CD4-positive, alpha-beta memory T cell (primary cell): ENCODE results near the gene TBCD. TPM values are rescaled to one million over a fixed set of nuclear protein-coding genes. Genes with fewer than 3 reads are reported as not detected.
"Not testable (repeated sequence)": the region's sequence is repeated elsewhere in the genome, so short reads cannot be mapped to it uniquely, and the experiment has no call there.

ENCODE experiments used
- CTCF ChIA-PET: fragments of 350-600 bp; sonication (Branson Sonifier 250); formaldehyde crosslinking; loops from one replicate; lab custom pipeline; 2021; ENCODE audit warnings: inconsistent platforms; ENCODE audit not compliant: partially characterized antibody; lab: Charles Lee
- POLR2A ChIA-PET: fragments of 350-600 bp; sonication (Branson Sonifier 250); formaldehyde crosslinking; loops from one replicate; lab custom pipeline; 2021; ENCODE audit not compliant: partially characterized antibody; lab: Charles Lee
- DNase-seq, 5 donors: peaks; one replicate each; pipeline versions ENCODE4 v3.0.0 to v3.0.0-alpha.2; 2020 to 2022; ENCODE audit warnings: mixed read lengths in 1 of 5
- H3K27ac ChIP-seq: one replicate; pipeline ENCODE4 v1.7.0; 2013; ENCODE audit warnings: low read depth, low read length
- H3K27me3 ChIP-seq: 2 replicates; pipeline ENCODE4 v1.7.0; 2013; ENCODE audit warnings: mild to moderate bottlenecking, low read length, moderate library complexity; ENCODE audit not compliant: insufficient read depth
- H3K36me3 ChIP-seq: 2 replicates; pipeline ENCODE4 v1.7.0; 2013; ENCODE audit warnings: mild to moderate bottlenecking, low read length, moderate library complexity; ENCODE audit not compliant: insufficient read depth
- H3K4me1 ChIP-seq: 2 replicates; pipeline ENCODE4 v1.7.0; 2013; ENCODE audit warnings: mild to moderate bottlenecking, low read length, moderate library complexity; ENCODE audit not compliant: insufficient read depth
- H3K4me3 ChIP-seq, 2 donors: one replicate each; pipeline ENCODE4 v1.7.0; 2013; ENCODE audit warnings: low read length in 2 of 2, mild to moderate bottlenecking in 1 of 2
- H3K9me3 ChIP-seq, 2 donors: one replicate each; pipeline ENCODE4 v1.7.0; 2013; ENCODE audit warnings: low read length in 2 of 2, control low read depth in 1 of 2; ENCODE audit not compliant: control insufficient read depth in 1 of 2
- H3K27ac Mint-ChIP-seq, 7 donors: one replicate each; pipeline ENCODE4 v1.8.0; 2020 to 2021; ENCODE audit warnings: mixed read lengths in 7 of 7, mild to moderate bottlenecking in 6 of 7, inconsistent platforms in 3 of 7, moderate library complexity in 3 of 7
- H3K27me3 Mint-ChIP-seq, 2 donors: one replicate each; pipeline ENCODE4 v1.8.0; 2020 to 2021; ENCODE audit warnings: mixed read lengths in 2 of 2
- H3K36me3 Mint-ChIP-seq, 2 donors: one replicate each; pipeline ENCODE4 v1.8.0; 2020 to 2021; ENCODE audit warnings: mixed read lengths in 2 of 2, inconsistent platforms in 1 of 2, mild to moderate bottlenecking in 1 of 2
- H3K4me1 Mint-ChIP-seq, 4 donors: one replicate each; pipeline ENCODE4 v1.8.0; 2020 to 2021; ENCODE audit warnings: mixed read lengths in 4 of 4, mild to moderate bottlenecking in 1 of 4
- H3K4me3 Mint-ChIP-seq, 8 donors: one replicate each; pipeline ENCODE4 v1.8.0; 2020 to 2021; ENCODE audit warnings: mixed read lengths in 8 of 8, mild to moderate bottlenecking in 7 of 8, moderate library complexity in 6 of 8, inconsistent platforms in 3 of 8
- H3K9me3 Mint-ChIP-seq, 8 donors: one replicate each; pipeline ENCODE4 v1.8.0; 2020 to 2021; ENCODE audit warnings: mixed read lengths in 8 of 8, mild to moderate bottlenecking in 5 of 8, inconsistent platforms in 3 of 8, moderate library complexity in 1 of 8
- intact Hi-C: fragments of 100-400 bp; cut with micrococcal nuclease; formaldehyde crosslinking; loops from one replicate; pipeline ENCODE4 v1.15.1; 2023
- polyA plus RNA-seq, 2 donors: library from polyadenylated mRNA; unstranded; fragments of 300-500 nt; fragmentation: Illumina TruSeq; gene quantifications; one replicate each; pipeline ENCODE4 v1.2.3, GENCODE V29; 2021
- total RNA-seq, 2 experiments: library from RNA; stranded (reverse); gene quantifications; one replicate each; pipeline ENCODE4 v1.2.3, GENCODE V29; 2021

TBCD gene
- total and polyA plus RNA-seq, 4 experiments from 2014 or later, result 102 to 263 (median 192) TPM

DNA sequence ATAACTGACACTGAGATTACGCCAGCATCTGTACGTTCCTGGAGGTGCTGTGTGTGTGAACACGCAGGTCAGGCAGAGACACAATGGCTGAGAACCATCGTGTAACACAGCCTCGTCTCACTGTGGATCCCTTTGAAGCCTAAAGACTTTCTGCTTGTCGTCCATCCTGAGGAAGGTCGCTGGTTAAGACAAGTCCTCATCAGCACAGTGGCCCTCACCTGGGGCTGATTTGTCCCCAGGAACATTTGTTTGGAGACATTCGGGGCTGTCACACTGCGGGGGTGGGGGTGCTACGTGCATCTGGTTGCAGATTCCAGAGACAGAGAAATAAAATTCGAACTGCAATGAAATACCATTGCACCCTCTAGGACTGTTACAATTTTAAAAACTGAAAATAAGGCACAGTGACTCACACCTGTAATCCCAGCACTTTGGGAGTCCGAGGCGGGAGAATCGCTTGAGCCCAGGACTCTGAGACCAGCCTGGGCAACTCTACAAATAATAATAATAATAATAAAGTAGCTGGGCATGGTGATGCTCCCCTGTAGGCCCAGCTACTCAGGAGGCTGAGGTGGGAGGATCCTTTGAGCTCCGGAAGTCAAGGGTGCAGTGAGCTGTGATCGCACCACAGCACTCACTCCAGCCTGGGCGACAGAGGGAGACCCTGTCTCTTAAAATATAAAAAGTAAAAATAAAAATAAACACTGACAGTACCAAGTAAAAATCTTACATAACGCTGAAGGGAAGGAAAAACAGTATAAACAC lies 215.6 kb downstream of the TBCD start:
- H3K4me3 Mint-ChIP-seq, result no peak overlapping the region
- H3K4me1 ChIP-seq, result peaks cover 3% of the 10 kb centered on the region
- no peaks in the 10 kb centered on the region for H3K9me3 ChIP-seq
- H3K36me3 Mint-ChIP-seq, result peaks cover 0 to 1% of the 10 kb centered on the region in 2 donors
- DNase-seq, result no peak
- H3K27me3 ChIP-seq, result no peaks in the 10 kb centered on the region
- peaks cover 1 to 8% (median 4%) of the 10 kb centered on the region in 4 donors for H3K4me1 Mint-ChIP-seq
- intact Hi-C loops, result no loop called here
- H3K36me3 ChIP-seq, result no peaks in the 10 kb centered on the region
- H3K27ac ChIP-seq, result no peak overlapping the region
- H3K27me3 Mint-ChIP-seq, result no peaks in the 10 kb centered on the region
- no peaks in the 10 kb centered on the region for H3K9me3 Mint-ChIP-seq
- ChIA-PET CTCF (no interaction called here), POLR2A (no interaction called here)
- H3K4me3 ChIP-seq, result no peak overlapping the region
- no peak overlapping the region for H3K27ac Mint-ChIP-seq

GRCh38 chr17:82968033-82968841 lies 216.4 kb downstream of the TBCD start:
- H3K9me3 Mint-ChIP-seq, H3K4me3 Mint-ChIP-seq, H3K4me3 ChIP-seq, H3K27ac Mint-ChIP-seq, H3K36me3 ChIP-seq, H3K4me1 ChIP-seq, POLR2A ChIA-PET, H3K9me3 ChIP-seq, H3K4me1 Mint-ChIP-seq, DNase-seq, H3K27me3 ChIP-seq, intact Hi-C loops, CTCF ChIA-PET, H3K36me3 Mint-ChIP-seq, H3K27ac ChIP-seq, H3K27me3 Mint-ChIP-seq: not testable (repeated sequence)

DNA sequence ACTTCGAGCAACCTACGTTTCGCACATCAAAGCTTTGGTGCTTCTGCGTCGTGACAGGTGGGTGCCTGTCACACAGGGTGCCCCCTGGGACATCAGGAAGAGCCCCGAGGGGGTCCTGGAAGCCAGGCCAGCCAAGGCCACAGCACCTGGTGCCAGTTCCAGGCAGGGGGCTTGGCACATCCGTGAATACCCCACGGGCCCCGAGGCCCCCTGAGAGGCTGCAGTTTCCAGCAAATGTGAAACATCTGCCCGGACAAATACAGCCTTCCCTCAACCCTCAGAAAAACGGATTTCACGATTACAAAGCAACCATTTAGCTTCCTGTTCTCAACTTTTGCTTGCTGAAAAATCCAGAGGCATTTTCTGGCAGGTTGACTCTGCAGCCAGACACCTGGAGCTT lies 218.2 kb downstream of the TBCD start:
- Mint-ChIP-seq H3K9me3 (no peaks in the 10 kb centered on the region), H3K4me3 (no peak overlapping the region), H3K4me1 (no peaks in the 10 kb centered on the region), H3K27ac (no peak overlapping the region), H3K36me3 (no peaks in the 10 kb centered on the region), H3K27me3 (no peaks in the 10 kb centered on the region)
- no peaks in the 10 kb centered on the region for H3K4me1 ChIP-seq
- no peak overlapping the region for H3K27ac ChIP-seq
- DNase-seq, result no peak
- H3K9me3 ChIP-seq, result no peaks in the 10 kb centered on the region
- H3K4me3 ChIP-seq, result no peak overlapping the region
- CTCF ChIA-PET, result no interaction called here
- no peaks in the 10 kb centered on the region for H3K36me3 ChIP-seq
- no peaks in the 10 kb centered on the region for H3K27me3 ChIP-seq
- POLR2A ChIA-PET, result no interaction called here
- intact Hi-C loops, result no loop called here

GRCh38 chr17:82970818-82971590 lies 219.1 kb downstream of the TBCD start:
- intact Hi-C loops, result no loop called here
- CTCF ChIA-PET, result no interaction called here
- H3K4me1 Mint-ChIP-seq, result no peaks in the 10 kb centered on the region
- Histone ChIP-seq H3K27me3 (no peaks in the 10 kb centered on the region), H3K36me3 (no peaks in the 10 kb centered on the region), H3K4me1 (no peaks in the 10 kb centered on the region), H3K4me3 (no peak overlapping the region), H3K27ac (no peak overlapping the region), H3K9me3 (no peaks in the 10 kb centered on the region)
- no peaks in the 10 kb centered on the region for H3K36me3 Mint-ChIP-seq
- H3K9me3 Mint-ChIP-seq, result no peaks in the 10 kb centered on the region
- no peak overlapping the region for H3K27ac Mint-ChIP-seq
- no peak for DNase-seq
- no peaks in the 10 kb centered on the region for H3K27me3 Mint-ChIP-seq
- H3K4me3 Mint-ChIP-seq, result no peak overlapping the region
- POLR2A ChIA-PET, result no interaction called here

GRCh38 chr17:82972836-82973372 lies 221.0 kb downstream of the TBCD start:
- H3K9me3 ChIP-seq, result no peaks in the 10 kb centered on the region
- no peak overlapping the region for H3K27ac ChIP-seq
- H3K4me3 ChIP-seq, result no peak overlapping the region
- ChIA-PET POLR2A (no interaction called here), CTCF (no interaction called here)
- Mint-ChIP-seq H3K27me3 (no peaks in the 10 kb centered on the region), H3K4me1 (peaks cover 0 to 11% (median under 1%) of the 10 kb centered on the region in 4 donors), H3K4me3 (no peak overlapping the region), H3K36me3 (no peaks in the 10 kb centered on the region), H3K9me3 (peaks cover 0 to 2% (median 0%) of the 10 kb centered on the region in 8 donors), H3K27ac (peak overlapping the region in 1 of 7 donors; percentile 75)
- H3K36me3 ChIP-seq, result no peaks in the 10 kb centered on the region
- peaks cover 3% of the 10 kb centered on the region for H3K4me1 ChIP-seq
- intact Hi-C loops, result no loop called here
- DNase-seq, result no peak
- no peaks in the 10 kb centered on the region for H3K27me3 ChIP-seq

- Mint-ChIP-seq H3K9me3 (peaks cover 0 to 2% (median 0%) of the 10 kb centered on the region in 8 donors), H3K36me3 (no peaks in the 10 kb centered on the region), H3K27ac (no peak overlapping the region), H3K4me3 (no peak overlapping the region), H3K4me1 (peaks cover 6 to 18% (median 7%) of the 10 kb centered on the region in 4 donors), H3K27me3 (no peaks in the 10 kb centered on the region)
- Histone ChIP-seq H3K4me1 (peaks cover 10% of the 10 kb centered on the region), H3K36me3 (no peaks in the 10 kb centered on the region), H3K4me3 (no peak overlapping the region), H3K27ac (no peak overlapping the region), H3K27me3 (no peaks in the 10 kb centered on the region), H3K9me3 (no peaks in the 10 kb centered on the region)
- intact Hi-C loops, result no loop called here
- POLR2A ChIA-PET, result no interaction called here
- CTCF ChIA-PET, result no interaction called here
- DNase-seq, result no peak
Measured at GRCh38 chr17:82973456-82974135, 221.7 kb downstream of the TBCD start.
